HG03520 (cell line): ENCODE results near the gene SYT14.
"Not testable (repeated sequence)": the region's sequence is repeated elsewhere in the genome, so short reads cannot be mapped to it uniquely, and the experiment has no call there.

ENCODE experiments used
- ATAC-seq: cut with Tn5 transposase; IDR thresholded peaks from one replicate; pipeline ENCODE4 v1.9.1; 2021; ENCODE audit warnings: mild to moderate bottlenecking, moderate library complexity; ENCODE audit not compliant: unreplicated experiment

SYT14 gene

GRCh38 chr1:210024282-210024681 is 86.3 kb downstream of the SYT14 start:
- ATAC-seq: no peak

DNA sequence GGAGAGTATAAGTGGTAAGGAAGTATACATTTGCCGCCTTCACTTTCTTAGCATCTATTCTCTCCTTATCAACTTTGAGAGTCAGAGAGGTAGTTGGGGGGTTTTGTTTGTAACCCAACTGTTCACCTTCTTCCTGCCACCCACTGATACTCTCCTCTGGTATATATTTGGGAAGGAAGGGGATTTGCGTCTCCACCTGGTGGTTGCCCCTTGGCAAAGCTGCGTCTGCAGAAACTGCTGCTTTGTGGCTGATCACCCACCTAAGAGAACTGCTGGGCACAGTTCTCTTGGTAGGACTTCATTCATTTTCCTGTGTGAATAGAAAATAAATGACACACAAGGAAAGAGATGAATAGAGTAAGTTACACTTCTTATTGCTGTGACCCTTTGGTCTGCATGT is 87.0 kb downstream of the SYT14 start:
- no peak for ATAC-seq

- no peak for ATAC-seq
Measured at GRCh38 chr1:210025870-210026269, 87.9 kb downstream of the SYT14 start.

- no peak for ATAC-seq
Measured at GRCh38 chr1:210027994-210028393, 90.0 kb downstream of the SYT14 start.

DNA sequence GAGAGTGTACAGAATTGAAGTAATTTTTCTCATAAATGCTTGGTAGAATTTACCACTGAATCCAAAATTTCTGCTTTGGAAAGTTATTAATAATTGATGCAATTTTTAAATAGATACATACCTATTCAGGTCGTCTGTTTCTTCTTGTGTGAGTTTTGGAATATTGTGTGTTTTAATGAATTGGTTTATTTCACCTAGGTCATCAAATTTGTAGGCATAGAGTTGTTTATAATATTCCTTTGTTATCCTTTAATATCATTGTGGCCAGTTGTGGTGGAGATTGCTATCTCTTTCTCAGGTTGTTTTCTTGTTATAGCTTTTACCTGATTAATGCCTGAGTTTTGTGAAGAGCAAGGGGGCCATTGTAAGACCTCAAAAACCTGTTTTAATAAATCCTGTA is 93.5 kb downstream of the SYT14 start:
- ATAC-seq: no peak

DNA sequence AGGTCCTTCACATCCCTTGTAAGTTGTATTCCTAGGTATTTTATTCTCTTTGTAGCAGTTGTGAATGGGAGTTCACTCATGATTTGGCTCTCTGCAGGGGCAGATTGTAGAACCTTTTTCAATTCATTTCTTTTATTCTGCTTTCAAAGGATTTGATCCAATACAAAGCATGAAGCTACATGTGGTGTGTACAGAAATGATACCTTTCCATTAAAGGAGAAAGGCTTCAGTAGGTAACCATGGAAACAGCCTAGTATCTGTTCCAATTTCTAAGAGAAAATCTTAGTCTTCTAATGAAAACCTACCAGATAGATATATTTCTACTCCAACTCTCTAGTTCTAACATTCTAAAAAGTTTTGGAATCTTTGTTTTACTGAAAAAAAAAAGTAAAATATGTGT is 105.0 kb downstream of the SYT14 start:
- no peak for ATAC-seq

GRCh38 chr1:210049616-210050015 is 111.6 kb downstream of the SYT14 start:
- ATAC-seq: no peak

GRCh38 chr1:210050491-210050890 is 112.5 kb downstream of the SYT14 start:
- not testable (repeated sequence) for ATAC-seq

GRCh38 chr1:210053126-210053525 is 115.1 kb downstream of the SYT14 start:
- no peak for ATAC-seq

DNA sequence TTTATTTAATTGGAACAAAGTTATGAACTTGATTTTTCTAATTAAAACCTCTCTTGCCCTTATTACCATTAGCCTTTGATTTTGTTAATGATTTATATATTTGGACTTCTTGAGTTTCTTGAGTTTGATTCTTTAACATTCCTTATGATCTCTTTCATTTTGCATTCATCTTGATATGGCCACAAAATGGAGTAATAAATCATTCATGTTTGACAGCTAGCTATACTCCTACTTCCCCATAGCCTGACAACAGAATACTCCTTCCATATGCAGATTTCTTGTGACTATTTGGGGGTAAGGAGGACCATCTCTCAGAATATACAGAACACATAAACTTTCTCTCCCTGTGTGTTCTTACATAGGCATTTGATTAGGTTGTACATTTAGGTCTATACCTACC is 119.6 kb downstream of the SYT14 start:
- ATAC-seq: no peak

- ATAC-seq: no peak
Measured at GRCh38 chr1:210061992-210062391, 124.0 kb downstream of the SYT14 start.

GRCh38 chr1:210070531-210070930 is 132.5 kb downstream of the SYT14 start:
- no peak for ATAC-seq

GRCh38 chr1:210072129-210072528 is 134.1 kb downstream of the SYT14 start:
- ATAC-seq: no peak

GRCh38 chr1:210072896-210073504 is 135.0 kb downstream of the SYT14 start:
- ATAC-seq: no peak

DNA sequence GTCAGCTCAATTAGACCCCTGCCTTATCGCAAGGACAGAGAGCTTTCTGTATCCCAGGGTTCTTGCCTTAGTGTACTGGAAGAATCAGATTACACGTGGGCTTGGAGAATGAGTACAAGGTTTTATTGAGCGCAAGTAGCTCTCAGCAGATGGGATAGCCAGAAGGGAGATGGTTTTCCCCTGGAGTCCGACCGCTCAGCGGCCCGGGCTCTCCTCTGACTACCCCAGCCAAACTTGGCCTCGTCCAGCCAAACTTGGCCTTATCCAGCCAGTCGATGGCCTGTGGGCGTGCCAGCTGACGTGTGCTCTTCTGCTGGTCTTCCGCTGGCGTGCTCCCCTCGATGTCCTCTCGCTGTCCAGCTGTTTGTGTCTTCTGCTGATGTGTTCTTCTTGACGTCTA is 136.9 kb downstream of the SYT14 start:
- ATAC-seq: no peak

DNA sequence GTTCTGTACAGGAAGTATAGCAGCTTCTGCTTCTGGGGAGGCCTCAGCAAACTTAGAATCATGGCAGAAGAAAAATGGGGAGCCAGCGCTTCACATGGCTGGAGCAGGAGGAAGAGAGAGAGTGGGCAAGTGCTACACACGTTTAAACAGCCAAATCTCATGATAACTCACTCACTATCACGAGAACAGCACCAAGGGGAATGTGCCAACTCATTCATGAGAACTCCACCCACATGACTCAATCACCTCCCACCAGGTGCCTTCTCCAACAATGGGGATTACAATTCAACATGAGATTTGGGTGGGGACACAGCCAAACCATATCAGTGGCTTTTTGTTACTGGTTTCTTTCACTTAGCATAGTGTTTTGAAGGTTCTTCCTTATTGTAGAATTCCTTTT is 138.6 kb downstream of the SYT14 start:
- ATAC-seq: no peak

DNA sequence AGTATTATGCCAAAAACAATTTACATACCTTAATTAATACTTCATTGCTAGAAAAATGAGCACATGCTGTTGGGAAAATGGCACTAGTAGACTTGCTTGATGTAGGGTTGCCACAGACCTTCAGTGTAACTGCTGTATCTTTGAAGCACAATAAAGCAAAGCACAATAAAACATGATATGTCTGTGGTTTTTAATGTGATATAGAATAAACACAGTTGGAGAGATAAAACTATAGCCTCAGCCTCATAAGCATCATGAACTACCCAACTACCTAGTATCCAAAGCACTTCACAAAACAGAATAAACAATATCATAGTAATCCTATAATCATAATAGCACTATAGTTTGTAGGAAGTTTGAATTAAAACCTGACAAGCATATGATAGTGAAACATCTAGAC is 143.5 kb downstream of the SYT14 start:
- ATAC-seq: no peak

GRCh38 chr1:210085359-210085758 is 147.3 kb downstream of the SYT14 start:
- ATAC-seq: no peak

GRCh38 chr1:210087058-210087457 is 149.0 kb downstream of the SYT14 start:
- ATAC-seq: no peak

- ATAC-seq: no peak
Measured at GRCh38 chr1:210089855-210090254, 151.8 kb downstream of the SYT14 start.

DNA sequence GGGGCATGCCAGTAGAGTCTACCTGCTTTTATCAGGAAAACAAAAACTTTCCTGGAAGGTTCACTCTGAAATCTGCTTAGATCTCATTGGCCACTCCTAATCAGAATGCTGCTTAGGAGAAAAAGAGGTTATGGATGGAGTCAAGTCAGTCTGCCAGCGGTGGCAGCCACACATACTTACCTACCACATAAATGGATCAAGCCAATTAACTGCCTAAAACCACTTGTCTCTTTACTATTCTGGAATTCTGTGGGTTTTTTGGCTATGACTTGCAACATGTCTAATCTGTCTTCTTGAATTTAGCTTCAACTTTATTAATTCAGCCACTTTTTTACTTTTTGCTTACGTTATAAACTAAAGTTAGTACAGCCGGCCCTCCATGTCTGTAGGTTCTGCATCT is 154.3 kb downstream of the SYT14 start:
- ATAC-seq: no peak

DNA sequence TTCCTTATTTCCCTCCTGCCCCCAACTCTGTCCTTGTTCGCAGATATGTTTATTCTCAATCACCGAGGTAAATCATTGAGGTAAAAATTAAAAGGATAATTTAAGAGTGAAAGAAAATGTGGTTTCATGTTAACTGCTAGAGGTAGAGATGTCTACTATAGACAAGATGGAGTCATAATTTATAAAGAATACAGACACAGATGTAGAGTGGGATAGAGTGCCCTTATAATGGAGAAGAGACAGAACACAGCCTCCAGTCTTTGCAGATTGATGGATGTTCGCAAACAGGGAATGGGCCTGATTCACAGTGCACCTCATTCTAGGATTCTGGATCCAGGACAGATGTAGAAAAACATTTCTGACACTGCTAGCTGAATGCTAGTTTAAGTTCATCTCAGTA is 155.4 kb downstream of the SYT14 start:
- no peak for ATAC-seq

DNA sequence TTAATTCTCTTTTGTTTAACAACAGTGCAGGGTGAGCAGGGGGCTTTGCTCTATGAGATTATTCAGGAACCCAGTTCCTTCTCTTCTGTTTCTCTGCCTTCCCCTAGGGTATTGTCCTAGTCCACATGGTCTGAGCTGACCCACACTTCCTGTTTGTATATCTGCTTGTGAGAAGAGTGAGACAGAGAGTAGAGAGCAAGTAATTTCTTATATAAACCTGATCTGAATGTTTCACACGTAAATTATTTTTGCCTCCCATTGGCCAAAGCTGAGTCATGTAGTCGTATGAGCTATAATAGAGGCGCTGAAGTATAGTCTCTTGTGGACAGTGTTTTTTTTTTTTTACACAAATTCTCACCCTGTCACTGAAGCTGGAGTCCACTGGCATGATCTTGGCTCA is 160.3 kb downstream of the SYT14 start:
- ATAC-seq: no peak
